Mesenchymal stem cell (in vitro differentiated cells and primary cell): ENCODE results near the gene ADAMTS17.

ENCODE experiments used
- DNase-seq: peaks from one replicate; pipeline ENCODE4 v3.0.0-alpha.2; 2013
- H2AFZ ChIP-seq: one replicate; pipeline ENCODE4 v1.6.1; 2013; ENCODE audit warnings: low read depth, mild to moderate bottlenecking, control low read depth, inconsistent platforms, low read length, moderate library complexity
- H2AK5ac ChIP-seq: 2 replicates; pipeline ENCODE4 v1.6.1; 2013; ENCODE audit warnings: low read length, moderate library complexity, mild to moderate bottlenecking, inconsistent platforms; ENCODE audit not compliant: severe bottlenecking
- H2BK120ac ChIP-seq: one replicate; pipeline ENCODE4 v1.6.1; 2013; ENCODE audit warnings: low read depth, mild to moderate bottlenecking, inconsistent platforms, low read length, moderate library complexity
- H2BK12ac ChIP-seq, 2 experiments: one replicate each; pipeline ENCODE4 v1.6.1; 2013; ENCODE audit warnings: inconsistent platforms in 2 of 2, low read length in 2 of 2, mild to moderate bottlenecking in 2 of 2, moderate library complexity in 2 of 2, control low read depth in 1 of 2
- H2BK15ac ChIP-seq: one replicate; pipeline ENCODE4 v1.6.1; 2013; ENCODE audit warnings: mild to moderate bottlenecking, low read depth, inconsistent platforms; ENCODE audit not compliant: poor library complexity, severe bottlenecking
- H2BK5ac ChIP-seq: 2 replicates; pipeline ENCODE4 v1.6.1; 2013; ENCODE audit warnings: low read depth, mild to moderate bottlenecking, low read length, control low read depth, inconsistent platforms; ENCODE audit not compliant: poor library complexity, severe bottlenecking
- H3K14ac ChIP-seq, 2 experiments: one replicate each; pipeline ENCODE4 v1.6.1; 2013; ENCODE audit warnings: inconsistent platforms in 2 of 2, low read length in 2 of 2, control low read depth in 1 of 2, mild to moderate bottlenecking in 1 of 2, moderate library complexity in 1 of 2
- H3K18ac ChIP-seq, 2 experiments: one replicate each; pipeline ENCODE4 v1.6.1; 2013; ENCODE audit warnings: inconsistent platforms in 2 of 2, low read length in 2 of 2, control low read depth in 1 of 2, low read depth in 1 of 2, mild to moderate bottlenecking in 1 of 2
- H3K23ac ChIP-seq, 2 experiments: one replicate each; pipeline ENCODE4 v1.6.1; 2013; ENCODE audit warnings: inconsistent platforms in 2 of 2, low read length in 2 of 2, mild to moderate bottlenecking in 2 of 2, moderate library complexity in 2 of 2, control low read depth in 1 of 2
- H3K27ac ChIP-seq: 2 replicates; pipeline ENCODE4 v1.5.1; 2013; ENCODE audit warnings: mild to moderate bottlenecking, moderate library complexity, low read length, control low read depth, inconsistent platforms; ENCODE audit not compliant: poor library complexity, severe bottlenecking
- H3K27me3 ChIP-seq, 2 experiments: 2 replicates each; pipeline versions ENCODE4 v1.6.1 to v1.7.0; 2013; ENCODE audit warnings: low read length in 2 of 2, mild to moderate bottlenecking in 2 of 2, moderate library complexity in 2 of 2, control low read depth in 1 of 2, inconsistent platforms in 1 of 2; ENCODE audit not compliant: control insufficient read depth in 1 of 2, insufficient read depth in 1 of 2
- H3K36me3 ChIP-seq, 2 experiments: 2 replicates each; pipeline versions ENCODE4 v1.6.1 to v1.7.0; 2013; ENCODE audit warnings: low read length in 2 of 2, control low read depth in 1 of 2, inconsistent platforms in 1 of 2, low read depth in 1 of 2, mild to moderate bottlenecking in 1 of 2; ENCODE audit not compliant: insufficient read depth in 2 of 2, control insufficient read depth in 1 of 2
- H3K4ac ChIP-seq, 2 experiments: one replicate each; pipeline ENCODE4 v1.6.1; 2013; ENCODE audit warnings: inconsistent platforms in 2 of 2, low read length in 2 of 2, mild to moderate bottlenecking in 2 of 2, moderate library complexity in 2 of 2, control low read depth in 1 of 2, low read depth in 1 of 2
- H3K4me1 ChIP-seq: 2 replicates; pipeline ENCODE4 v1.6.1; 2013; ENCODE audit warnings: low read depth, low read length, control low read depth; ENCODE audit not compliant: control insufficient read depth, insufficient read depth
- H3K4me2 ChIP-seq: 2 replicates; pipeline ENCODE4 v1.6.1; 2013; ENCODE audit warnings: low read length, mild to moderate bottlenecking, inconsistent platforms; ENCODE audit not compliant: poor library complexity, severe bottlenecking
- H3K4me3 ChIP-seq, 2 experiments: 2 replicates each; pipeline versions ENCODE4 v1.5.1 to v1.7.0; 2013; ENCODE audit warnings: low read length in 2 of 2, mild to moderate bottlenecking in 2 of 2, control low read depth in 1 of 2, low read depth in 1 of 2; ENCODE audit not compliant: insufficient read depth in 1 of 2
- H3K79me1 ChIP-seq: replicated peaks from 2 replicates; pipeline ENCODE4 v1.6.1; 2013; ENCODE audit warnings: mild to moderate bottlenecking, control low read depth, low read length, inconsistent platforms; ENCODE audit not compliant: poor library complexity, severe bottlenecking
- H3K9ac ChIP-seq: 2 replicates; pipeline ENCODE4 v1.7.0; 2013; ENCODE audit warnings: mild to moderate bottlenecking, low read length, moderate library complexity
- H3K9me3 ChIP-seq: 2 replicates; pipeline ENCODE4 v1.7.0; 2013; ENCODE audit warnings: mild to moderate bottlenecking, low read length; ENCODE audit not compliant: control insufficient read depth
- H4K8ac ChIP-seq: one replicate; pipeline ENCODE4 v1.6.1; 2013; ENCODE audit warnings: inconsistent platforms, mild to moderate bottlenecking, low read length, moderate library complexity
- H4K91ac ChIP-seq: one replicate; pipeline ENCODE4 v1.6.1; 2013; ENCODE audit warnings: mild to moderate bottlenecking, low read length, inconsistent platforms
- WGBS: methylation state at CpG from one replicate; pipeline ENCODE4 v1.1.7; 2013; ENCODE audit warnings: mixed read lengths; 5-methylcytosine and 5-hydroxymethylcytosine counted together

The ADAMTS17 gene

GRCh38 chr15:100210338-100210737, 131.4 kb downstream of the ADAMTS17 start:
- no peak overlapping the region for H4K91ac ChIP-seq
- H2BK5ac ChIP-seq = no peak overlapping the region
- DNase-seq = no peak
- H3K4me3 ChIP-seq = no peak overlapping the region
- no peak overlapping the region for H3K27ac ChIP-seq
- no peak overlapping the region for H2BK12ac ChIP-seq
- no peaks in the 10 kb centered on the region for H3K79me1 ChIP-seq
- H2BK120ac ChIP-seq = no peak overlapping the region
- no peak overlapping the region for H3K9ac ChIP-seq
- H3K4me1 ChIP-seq = no peaks in the 10 kb centered on the region
- no peaks in the 10 kb centered on the region for H3K9me3 ChIP-seq
- H2AK5ac ChIP-seq = no peak overlapping the region
- no peak overlapping the region for H2BK15ac ChIP-seq
- H3K23ac ChIP-seq = no peak overlapping the region
- no peak overlapping the region for H2AFZ ChIP-seq
- no peaks in the 10 kb centered on the region for H3K27me3 ChIP-seq
- no peak overlapping the region for H3K18ac ChIP-seq
- no peak overlapping the region for H4K8ac ChIP-seq
- H3K14ac ChIP-seq = no peak overlapping the region
- WGBS = 91% methylated on average over 4 of the region's 5 CpGs
- H3K4me2 ChIP-seq = no peak overlapping the region
- H3K36me3 ChIP-seq = no peaks in the 10 kb centered on the region
- no peak overlapping the region for H3K4ac ChIP-seq

- no peak overlapping the region for H3K14ac ChIP-seq
- no peak overlapping the region for H3K4ac ChIP-seq
- H2AK5ac ChIP-seq = no peak overlapping the region
- no peaks in the 10 kb centered on the region for H3K27me3 ChIP-seq
- H4K91ac ChIP-seq = no peak overlapping the region
- no peak overlapping the region for H3K27ac ChIP-seq
- H2BK15ac ChIP-seq = no peak overlapping the region
- H3K9ac ChIP-seq = no peak overlapping the region
- no peak overlapping the region for H2BK12ac ChIP-seq
- H3K4me3 ChIP-seq = no peak overlapping the region
- no peak overlapping the region for H3K23ac ChIP-seq
- no peak overlapping the region for H2AFZ ChIP-seq
- H2BK5ac ChIP-seq = no peak overlapping the region
- H3K18ac ChIP-seq = no peak overlapping the region
- no peaks in the 10 kb centered on the region for H3K9me3 ChIP-seq
- no peaks in the 10 kb centered on the region for H3K4me1 ChIP-seq
- H3K79me1 ChIP-seq = no peaks in the 10 kb centered on the region
- 59% methylated on average over 13 of the region's 13 CpGs for WGBS
- H2BK120ac ChIP-seq = no peak overlapping the region
- no peaks in the 10 kb centered on the region for H3K36me3 ChIP-seq
- H4K8ac ChIP-seq = no peak overlapping the region
- no peak overlapping the region for H3K4me2 ChIP-seq
- DNase-seq = no peak
Observed at GRCh38 chr15:100208921-100209603, 132.7 kb downstream of the ADAMTS17 start.

- no peak overlapping the region for H2BK15ac ChIP-seq
- no peaks in the 10 kb centered on the region for H3K9me3 ChIP-seq
- no peak overlapping the region for H3K14ac ChIP-seq
- no peaks in the 10 kb centered on the region for H3K4me1 ChIP-seq
- H3K27me3 ChIP-seq = no peaks in the 10 kb centered on the region
- WGBS = 86% methylated on average over 2 of the region's 2 CpGs
- H2AK5ac ChIP-seq = no peak overlapping the region
- H2BK5ac ChIP-seq = no peak overlapping the region
- no peak overlapping the region for H3K4me3 ChIP-seq
- no peak overlapping the region for H2BK120ac ChIP-seq
- H4K8ac ChIP-seq = no peak overlapping the region
- no peak overlapping the region for H2AFZ ChIP-seq
- H3K18ac ChIP-seq = no peak overlapping the region
- no peak for DNase-seq
- H3K4me2 ChIP-seq = no peak overlapping the region
- H4K91ac ChIP-seq = no peak overlapping the region
- H3K23ac ChIP-seq = no peak overlapping the region
- no peak overlapping the region for H3K9ac ChIP-seq
- H3K79me1 ChIP-seq = no peaks in the 10 kb centered on the region
- H3K36me3 ChIP-seq = no peaks in the 10 kb centered on the region
- H3K27ac ChIP-seq = no peak overlapping the region
- no peak overlapping the region for H2BK12ac ChIP-seq
- no peak overlapping the region for H3K4ac ChIP-seq
Observed at GRCh38 chr15:100207053-100207452, 134.7 kb downstream of the ADAMTS17 start.

- H2BK120ac ChIP-seq = no peak overlapping the region
- H4K91ac ChIP-seq = no peak overlapping the region
- DNase-seq = no peak
- no peak overlapping the region for H3K9ac ChIP-seq
- H2AK5ac ChIP-seq = no peak overlapping the region
- H2BK12ac ChIP-seq = no peak overlapping the region
- H3K4me3 ChIP-seq = no peak overlapping the region
- H2BK15ac ChIP-seq = no peak overlapping the region
- H3K4me1 ChIP-seq = no peaks in the 10 kb centered on the region
- no peak overlapping the region for H3K4ac ChIP-seq
- no peaks in the 10 kb centered on the region for H3K36me3 ChIP-seq
- no peak overlapping the region for H4K8ac ChIP-seq
- H2BK5ac ChIP-seq = no peak overlapping the region
- H3K27me3 ChIP-seq = no peaks in the 10 kb centered on the region
- no peak overlapping the region for H3K14ac ChIP-seq
- no peak overlapping the region for H2AFZ ChIP-seq
- no peak overlapping the region for H3K27ac ChIP-seq
- H3K79me1 ChIP-seq = no peaks in the 10 kb centered on the region
- H3K4me2 ChIP-seq = no peak overlapping the region
- 60% methylated on average over 7 of the region's 7 CpGs for WGBS
- H3K18ac ChIP-seq = no peak overlapping the region
- H3K9me3 ChIP-seq = no peaks in the 10 kb centered on the region
- no peak overlapping the region for H3K23ac ChIP-seq
Observed at GRCh38 chr15:100206643-100207042, 135.1 kb downstream of the ADAMTS17 start.
